CD4-positive, alpha-beta T cell (primary cell): ENCODE measurements around the gene TSHZ2. TPM values are rescaled to one million over a fixed set of nuclear protein-coding genes. Genes with fewer than 3 reads are reported as not detected.
A peak's percentile ranks its signal among the peaks of the same experiment; 100 is the strongest.

ENCODE experiments used
- ATAC-seq: fragments of 200-7000 bp; cut with Tn5 transposase; one replicate; pipeline ENCODE4 v1.10.0; 2022; ENCODE audit warnings: mild to moderate bottlenecking; ENCODE audit not compliant: poor library complexity
- CTCF ChIA-PET: fragments of 350-600 bp; sonication (Branson Sonifier 250); formaldehyde crosslinking; loops from one replicate; lab custom pipeline; 2021; ENCODE audit warnings: antibody characterized with exemption, inconsistent platforms; lab: Charles Lee
- POLR2A ChIA-PET: fragments of 350-600 bp; sonication (Branson Sonifier 250); formaldehyde crosslinking; loops from one replicate; lab custom pipeline; 2021; ENCODE audit warnings: antibody characterized with exemption, inconsistent platforms; lab: Charles Lee
- DNase-seq, 14 experiments: peaks; one replicate each; pipeline ENCODE4 v3.0.0-alpha.2; 2013 to 2020; ENCODE audit warnings: mixed read lengths in 2 of 14
- H3K27ac ChIP-seq, 2 donors: one replicate each; pipeline versions ENCODE4 v1.5.1 to v1.7.0; 2013; ENCODE audit warnings: low read length in 2 of 2, low read depth in 1 of 2, mild to moderate bottlenecking in 1 of 2
- H3K27me3 ChIP-seq, 2 experiments: 1 replicate in 1 of 2; 2 replicates in 1 of 2; pipeline versions ENCODE4 v1.6.1 to v1.7.0; 2013; ENCODE audit warnings: low read length in 2 of 2, control low read depth in 1 of 2, mild to moderate bottlenecking in 1 of 2, moderate library complexity in 1 of 2; ENCODE audit not compliant: insufficient read depth in 2 of 2, control insufficient read depth in 1 of 2
- H3K36me3 ChIP-seq: one replicate; pipeline ENCODE4 v1.6.1; 2013; ENCODE audit warnings: low read length, control low read depth; ENCODE audit not compliant: insufficient read depth
- H3K4me1 ChIP-seq: one replicate; pipeline ENCODE4 v1.6.1; 2013; ENCODE audit warnings: low read length, control low read depth; ENCODE audit not compliant: insufficient read depth
- H3K4me3 ChIP-seq: one replicate; pipeline ENCODE4 v1.5.1; 2013; ENCODE audit warnings: mild to moderate bottlenecking, low read length, moderate library complexity
- H3K9me3 ChIP-seq, 2 experiments: 1 replicate in 1 of 2; 2 replicates in 1 of 2; pipeline versions ENCODE4 v1.6.1 to v1.7.0; 2013; ENCODE audit warnings: low read length in 2 of 2, mild to moderate bottlenecking in 2 of 2, control low read depth in 1 of 2, moderate library complexity in 1 of 2; ENCODE audit not compliant: control insufficient read depth in 1 of 2, insufficient read depth in 1 of 2
- H3K27ac Mint-ChIP-seq: one replicate; pipeline ENCODE4 v1.8.0; 2020; ENCODE audit warnings: mixed read lengths
- H3K27me3 Mint-ChIP-seq: one replicate; pipeline ENCODE4 v1.8.0; 2021; ENCODE audit warnings: mixed read lengths
- H3K36me3 Mint-ChIP-seq: one replicate; pipeline ENCODE4 v1.8.0; 2021; ENCODE audit warnings: low read depth, mixed read lengths
- H3K4me1 Mint-ChIP-seq: one replicate; pipeline ENCODE4 v1.8.0; 2021; ENCODE audit warnings: low read depth, mixed read lengths
- H3K4me3 Mint-ChIP-seq: one replicate; pipeline ENCODE4 v1.8.0; 2020; ENCODE audit warnings: mild to moderate bottlenecking, mixed read lengths
- H3K9me3 Mint-ChIP-seq: one replicate; pipeline ENCODE4 v1.8.0; 2020; ENCODE audit warnings: mixed read lengths
- intact Hi-C, 2 experiments: fragments of 100-400 bp; cut with DNase I in 1 of 2; cut with micrococcal nuclease in 1 of 2; formaldehyde crosslinking; loops; one replicate each; pipeline versions ENCODE4 v1.15.1 to v1.9.0; 2023 to 2025; cut with DNase I, micrococcal nuclease
- total RNA-seq, 174 experiments: library from RNA in 2 of 174; stranded (reverse) in 2 of 174; gene quantifications; one replicate each; pipeline ENCODE4 v1.2.3 and lab custom pipeline; 2021 to 2026
- TF ChIP-seq, protein P1 (sequence below): fragments of 200-600 bp; IDR thresholded peaks from one replicate; pipeline ENCODE4 v1.8.0; 2022; ENCODE audit warnings: antibody characterized with exemption, mild to moderate bottlenecking

The TSHZ2 gene
- total RNA-seq, 2 experiments from 2014 or later = 26.1 to 27.4 TPM

GRCh38 chr20:52998268-52998667, 26.1 kb downstream of the TSHZ2 start:
- Histone ChIP-seq H3K4me1 (peaks cover 12% of the 10 kb centered on the region), H3K27me3 (no peaks in the 10 kb centered on the region), H3K36me3 (no peaks in the 10 kb centered on the region), H3K4me3 (no peak overlapping the region), H3K9me3 (no peaks in the 10 kb centered on the region), H3K27ac (no peak overlapping the region)
- intact Hi-C loops = no loop called here
- CTCF ChIA-PET = no interaction called here
- H3K4me1 Mint-ChIP-seq = peaks cover 55% of the 10 kb centered on the region
- no peak for DNase-seq
- TF ChIP-seq, protein P1, sequence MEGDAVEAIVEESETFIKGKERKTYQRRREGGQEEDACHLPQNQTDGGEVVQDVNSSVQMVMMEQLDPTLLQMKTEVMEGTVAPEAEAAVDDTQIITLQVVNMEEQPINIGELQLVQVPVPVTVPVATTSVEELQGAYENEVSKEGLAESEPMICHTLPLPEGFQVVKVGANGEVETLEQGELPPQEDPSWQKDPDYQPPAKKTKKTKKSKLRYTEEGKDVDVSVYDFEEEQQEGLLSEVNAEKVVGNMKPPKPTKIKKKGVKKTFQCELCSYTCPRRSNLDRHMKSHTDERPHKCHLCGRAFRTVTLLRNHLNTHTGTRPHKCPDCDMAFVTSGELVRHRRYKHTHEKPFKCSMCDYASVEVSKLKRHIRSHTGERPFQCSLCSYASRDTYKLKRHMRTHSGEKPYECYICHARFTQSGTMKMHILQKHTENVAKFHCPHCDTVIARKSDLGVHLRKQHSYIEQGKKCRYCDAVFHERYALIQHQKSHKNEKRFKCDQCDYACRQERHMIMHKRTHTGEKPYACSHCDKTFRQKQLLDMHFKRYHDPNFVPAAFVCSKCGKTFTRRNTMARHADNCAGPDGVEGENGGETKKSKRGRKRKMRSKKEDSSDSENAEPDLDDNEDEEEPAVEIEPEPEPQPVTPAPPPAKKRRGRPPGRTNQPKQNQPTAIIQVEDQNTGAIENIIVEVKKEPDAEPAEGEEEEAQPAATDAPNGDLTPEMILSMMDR = no peak
- H3K9me3 Mint-ChIP-seq = no peaks in the 10 kb centered on the region
- POLR2A ChIA-PET = no interaction called here
- peak overlapping the region; percentile 89 for H3K27ac Mint-ChIP-seq
- H3K4me3 Mint-ChIP-seq = no peak overlapping the region
- no peaks in the 10 kb centered on the region for H3K36me3 Mint-ChIP-seq
- ATAC-seq = no peak
- no peaks in the 10 kb centered on the region for H3K27me3 Mint-ChIP-seq

DNA sequence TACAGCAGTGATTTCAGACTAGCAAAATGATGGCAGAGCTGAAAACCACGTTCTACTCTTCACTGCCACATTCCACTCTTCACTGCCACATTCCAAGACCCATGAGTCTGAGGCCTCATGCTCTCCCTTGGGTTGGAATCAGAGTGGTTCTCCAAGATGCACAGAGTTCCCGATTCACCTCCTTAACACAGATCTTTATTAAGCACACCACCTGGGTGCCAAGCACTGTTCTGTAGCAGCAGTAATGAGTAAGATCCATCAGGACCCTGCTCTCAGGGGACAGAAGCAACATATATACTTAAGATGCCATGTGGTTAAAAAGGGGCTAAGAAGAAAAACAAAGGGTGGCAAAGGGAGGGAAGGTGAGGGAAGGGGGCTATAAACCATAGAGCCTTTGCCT, 26.9 kb downstream of the TSHZ2 start:
- intact Hi-C loops = no loop called here
- peaks cover 62% of the 10 kb centered on the region for H3K4me1 Mint-ChIP-seq
- POLR2A ChIA-PET = interaction anchor here (1.2 to 6.1 kb wide), 2 partner anchors 17 to 22 kb away, joined by 4 to 120 read pairs; no protein-coding TSS in a partner anchor

DNA sequence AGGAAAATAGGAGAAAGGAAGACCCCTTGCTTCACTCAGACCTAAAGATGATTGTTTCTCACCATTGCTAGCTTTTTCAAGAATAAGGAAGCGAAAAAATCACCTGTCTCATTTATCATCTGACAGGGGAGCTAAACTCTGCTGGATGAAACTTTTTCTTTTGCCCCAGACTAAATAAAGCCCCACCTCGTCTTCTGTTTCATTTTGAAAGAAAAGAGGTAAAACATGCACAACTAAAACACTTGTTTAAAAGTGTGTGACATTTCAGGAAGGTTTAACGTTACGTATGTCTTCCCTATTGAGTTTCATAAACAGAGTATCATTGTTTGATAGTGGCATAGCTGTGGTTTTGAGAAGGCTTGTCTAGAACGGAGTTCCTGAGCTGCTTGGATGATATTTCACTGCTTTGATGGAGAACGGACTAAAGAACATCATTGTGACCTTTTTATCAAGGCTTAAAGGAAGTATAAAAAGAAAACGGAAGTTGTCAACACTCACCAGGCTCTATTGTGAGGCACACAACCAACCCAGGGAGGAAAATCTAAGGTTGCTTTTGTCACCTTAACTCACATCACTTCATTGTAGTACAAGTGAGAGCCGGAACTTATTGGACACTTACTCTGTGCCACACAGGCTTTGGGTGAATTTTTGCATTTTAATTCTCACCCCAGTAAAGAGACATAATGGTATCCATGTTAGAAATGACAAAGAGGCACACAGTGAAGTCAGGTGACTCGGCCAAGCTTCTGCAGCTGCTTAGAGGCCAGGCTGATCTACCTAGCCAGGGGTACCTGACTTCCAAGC, 29.5 kb downstream of the TSHZ2 start:
- H3K9me3 ChIP-seq = peaks cover 0 to 3% of the 10 kb centered on the region in 2 experiments
- no peaks in the 10 kb centered on the region for H3K27me3 Mint-ChIP-seq
- no peaks in the 10 kb centered on the region for H3K9me3 Mint-ChIP-seq
- peaks cover 25% of the 10 kb centered on the region for H3K4me1 ChIP-seq
- ATAC-seq (peak; percentile 76), DNase-seq (peak in 8 of 14 experiments; percentile 2 to 66 (median 22))
- peak overlapping the region; percentile 89 for H3K27ac Mint-ChIP-seq
- ChIA-PET POLR2A (interaction anchor here (0.7 to 6.1 kb wide), 32 partner anchors 8 to 810 kb away, joined by 3 to 120 read pairs (median 5); partner anchors contain the start of genes TSHZ2 and ZFP64), CTCF (no interaction called here)
- peaks cover 72% of the 10 kb centered on the region for H3K4me1 Mint-ChIP-seq
- no peaks in the 10 kb centered on the region for H3K27me3 ChIP-seq
- intact Hi-C loops = loop anchor here in 1 of 2 experiments (1.0 kb wide), 1 partner anchor 29 kb away; the partner anchor contains the start of gene TSHZ2
- peak overlapping the region; percentile 84 for H3K4me3 Mint-ChIP-seq
- H3K27ac ChIP-seq = peak overlapping the region; percentile 68 to 79
- H3K36me3 ChIP-seq = no peaks in the 10 kb centered on the region
- H3K4me3 ChIP-seq = peak overlapping the region; percentile 44
- H3K36me3 Mint-ChIP-seq = no peaks in the 10 kb centered on the region
- TF ChIP-seq, protein P1 = no peak

More for the DNA sequence above, 26.9 kb downstream of the TSHZ2 start:
- Mint-ChIP-seq H3K4me3 (no peak overlapping the region), H3K9me3 (no peaks in the 10 kb centered on the region), H3K36me3 (no peaks in the 10 kb centered on the region), H3K27ac (peak overlapping the region; percentile 89), H3K27me3 (no peaks in the 10 kb centered on the region)
- H3K36me3 ChIP-seq = no peaks in the 10 kb centered on the region
- H3K27me3 ChIP-seq = no peaks in the 10 kb centered on the region
- CTCF ChIA-PET = no interaction called here
- no peak for ATAC-seq
- H3K4me1 ChIP-seq = peaks cover 17% of the 10 kb centered on the region
- no peak for DNase-seq
- TF ChIP-seq, protein P1 = no peak
- H3K9me3 ChIP-seq = no peaks in the 10 kb centered on the region
- no peak overlapping the region for H3K27ac ChIP-seq
- no peak overlapping the region for H3K4me3 ChIP-seq
